Measurements from ENCODE around the gene SRSF1. TPM values are rescaled to one million over a fixed set of nuclear protein-coding genes. Genes with fewer than 3 reads are reported as not detected.
"Not testable (repeated sequence)": the region's sequence is repeated elsewhere in the genome, so short reads cannot be mapped to it uniquely, and the experiment has no call there.

The SRSF1 gene
- total RNA-seq, 2 experiments from 2014 or later = 382 to 383 TPM

DNA sequence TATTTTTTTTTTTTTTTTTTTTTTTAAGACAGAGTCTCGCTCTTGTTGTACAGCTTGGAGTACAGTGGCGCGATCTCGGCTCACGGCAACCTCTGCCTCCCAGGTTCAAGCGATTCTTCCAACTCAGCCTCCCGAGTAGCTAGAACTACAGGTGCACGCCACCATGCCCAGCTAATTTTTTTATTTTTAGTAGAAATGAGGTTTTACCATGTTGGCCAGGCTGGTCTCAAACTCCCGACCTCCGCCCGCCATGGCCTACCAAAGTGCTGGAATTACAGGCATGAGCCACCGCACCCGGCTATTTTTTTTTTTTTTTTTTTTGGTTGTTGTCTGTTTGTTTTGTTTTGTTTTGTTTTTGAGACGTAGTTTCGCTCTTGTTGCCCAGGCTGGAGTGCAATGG, 48.7 kb downstream of the SRSF1 start:
- H3K4me1 Mint-ChIP-seq (ENCODE audit: low read depth) = peaks cover 23% of the 10 kb centered on the region
- H3K4me3 Mint-ChIP-seq; DNase-seq; CTCF ChIA-PET; H3K9me3 Mint-ChIP-seq (ENCODE audit: insufficient read depth); H3K36me3 Mint-ChIP-seq (ENCODE audit: low read depth); POLR2A ChIA-PET; H3K27ac Mint-ChIP-seq; ATAC-seq: not testable (repeated sequence)
- H3K27me3 Mint-ChIP-seq (ENCODE audit: low read depth) = peaks cover 60% of the 10 kb centered on the region

GRCh38 chr17:57957886-57958285, 49.2 kb downstream of the SRSF1 start:
- H3K27me3 Mint-ChIP-seq (ENCODE audit: low read depth) = peaks cover 63% of the 10 kb centered on the region
- ChIA-PET CTCF (no interaction called here), POLR2A (no interaction called here)
- H3K4me3 Mint-ChIP-seq = no peak overlapping the region
- no peak overlapping the region for H3K27ac Mint-ChIP-seq
- no peak for DNase-seq
- peaks cover 23% of the 10 kb centered on the region for H3K4me1 Mint-ChIP-seq (ENCODE audit: low read depth)
- H3K9me3 Mint-ChIP-seq (ENCODE audit: insufficient read depth) = no peaks in the 10 kb centered on the region
- ATAC-seq = no peak
- H3K36me3 Mint-ChIP-seq (ENCODE audit: low read depth) = no peaks in the 10 kb centered on the region

GRCh38 chr17:57957120-57957850, 49.8 kb downstream of the SRSF1 start:
- CTCF ChIA-PET = interaction anchor here (2.4 kb wide), 1 partner anchor 9 kb away, joined by 7 read pairs; no protein-coding TSS in a partner anchor
- no peak for DNase-seq
- Mint-ChIP-seq H3K9me3 (ENCODE audit: insufficient read depth) (no peaks in the 10 kb centered on the region), H3K27me3 (ENCODE audit: low read depth) (peaks cover 64% of the 10 kb centered on the region), H3K27ac (no peak overlapping the region), H3K4me3 (no peak overlapping the region), H3K36me3 (ENCODE audit: low read depth) (no peaks in the 10 kb centered on the region), H3K4me1 (ENCODE audit: low read depth) (peaks cover 27% of the 10 kb centered on the region)
- ATAC-seq = no peak
- POLR2A ChIA-PET = interaction anchor here (1.5 kb wide), 1 partner anchor 26 kb away, joined by 5 read pairs; no protein-coding TSS in a partner anchor

DNA sequence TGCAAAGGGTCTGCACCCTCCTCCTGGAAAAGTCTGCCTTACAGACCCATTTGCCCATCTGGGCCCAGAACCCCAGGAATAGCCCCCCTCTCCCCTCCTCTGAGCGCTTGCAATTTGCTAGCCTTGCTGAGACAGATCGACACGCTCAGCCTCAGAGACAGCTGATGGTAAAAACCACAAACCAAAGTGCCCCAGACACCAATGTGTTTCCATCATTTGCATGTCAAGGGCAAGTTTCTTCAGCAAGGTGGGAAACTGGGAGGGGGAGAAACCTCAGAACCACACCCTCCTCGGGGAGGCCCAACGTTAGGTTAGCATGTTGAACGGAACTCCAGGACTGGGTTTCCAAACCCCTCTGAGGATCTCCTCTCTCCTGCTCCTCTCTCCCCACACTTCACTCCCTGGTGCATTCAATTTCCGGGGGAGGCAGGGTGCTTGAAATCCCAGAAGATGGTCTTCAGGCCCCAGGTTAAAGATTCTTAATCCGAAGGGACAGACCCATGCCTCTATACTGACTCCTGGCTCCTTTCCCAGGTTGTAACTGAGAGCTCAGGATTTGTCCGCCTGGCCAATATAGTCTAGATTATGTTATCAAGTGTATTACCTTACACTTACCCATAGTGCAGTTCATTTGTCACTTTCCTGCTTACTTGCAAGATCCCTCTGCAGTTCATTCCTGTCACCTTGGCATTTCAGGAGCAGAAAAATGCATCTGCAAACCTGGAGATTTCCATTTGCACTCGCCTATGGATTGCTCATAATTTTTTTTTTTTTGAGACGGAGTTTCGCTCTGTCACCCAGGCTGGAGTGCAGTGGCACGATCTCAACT, 50.5 kb downstream of the SRSF1 start:
- H3K4me3 Mint-ChIP-seq = peak overlapping the region; percentile 10
- ChIA-PET CTCF (interaction anchor here (0.6 to 4.7 kb wide), 10 partner anchors 9 to 217 kb away, joined by 3 to 20 read pairs (median 3); no protein-coding TSS in a partner anchor), POLR2A (interaction anchor here (0.9 to 1.5 kb wide), 3 partner anchors 27 to 96 kb away, joined by 3 to 5 read pairs (median 3); no protein-coding TSS in a partner anchor)
- peak; percentile 77 for DNase-seq
- ATAC-seq = peak; percentile 57
- H3K4me1 Mint-ChIP-seq (ENCODE audit: low read depth) = peaks cover 29% of the 10 kb centered on the region
- H3K9me3 Mint-ChIP-seq (ENCODE audit: insufficient read depth) = no peaks in the 10 kb centered on the region
- H3K36me3 Mint-ChIP-seq (ENCODE audit: low read depth) = no peaks in the 10 kb centered on the region
- H3K27ac Mint-ChIP-seq = peak overlapping the region; percentile 18
- H3K27me3 Mint-ChIP-seq (ENCODE audit: low read depth) = peaks cover 61% of the 10 kb centered on the region

- ATAC-seq (peak; percentile 84), DNase-seq (peak; percentile 66)
- CTCF ChIA-PET = interaction anchor here (0.6 to 4.7 kb wide), 10 partner anchors 8 to 218 kb away, joined by 3 to 20 read pairs (median 4); no protein-coding TSS in a partner anchor
- Mint-ChIP-seq H3K27me3 (ENCODE audit: low read depth) (peaks cover 64% of the 10 kb centered on the region), H3K4me1 (ENCODE audit: low read depth) (peaks cover 36% of the 10 kb centered on the region), H3K36me3 (ENCODE audit: low read depth) (no peaks in the 10 kb centered on the region), H3K27ac (no peak within 1 kb of the TSS), H3K4me3 (peak within 1 kb of the TSS; percentile 40), H3K9me3 (ENCODE audit: insufficient read depth) (no peaks in the 10 kb centered on the region)
- POLR2A ChIA-PET = interaction anchor here (0.9 to 1.5 kb wide), 3 partner anchors 28 to 95 kb away, joined by 3 to 5 read pairs (median 3); no protein-coding TSS in a partner anchor
Observed at GRCh38 chr17:57955183-57955931, 51.7 kb downstream of the SRSF1 start, which contains the start of gene CUEDC1. Gene CUEDC1 (minus strand): TSS chr17:57955412. CDS start chr17:57885564, 69,848 bp downstream.

- POLR2A ChIA-PET = no interaction called here
- no peaks in the 10 kb centered on the region for H3K9me3 Mint-ChIP-seq (ENCODE audit: insufficient read depth)
- peak overlapping the region; percentile 40 for H3K4me3 Mint-ChIP-seq
- CTCF ChIA-PET = interaction anchor here (1.1 to 4.7 kb wide), 6 partner anchors 15 to 94 kb away, joined by 3 to 20 read pairs (median 4); no protein-coding TSS in a partner anchor
- DNase-seq = no peak
- H3K27ac Mint-ChIP-seq = no peak overlapping the region
- peaks cover 61% of the 10 kb centered on the region for H3K27me3 Mint-ChIP-seq (ENCODE audit: low read depth)
- ATAC-seq = no peak
- peaks cover 41% of the 10 kb centered on the region for H3K4me1 Mint-ChIP-seq (ENCODE audit: low read depth)
- no peaks in the 10 kb centered on the region for H3K36me3 Mint-ChIP-seq (ENCODE audit: low read depth)
Observed at GRCh38 chr17:57954397-57955182, 52.5 kb downstream of the SRSF1 start.

DNA sequence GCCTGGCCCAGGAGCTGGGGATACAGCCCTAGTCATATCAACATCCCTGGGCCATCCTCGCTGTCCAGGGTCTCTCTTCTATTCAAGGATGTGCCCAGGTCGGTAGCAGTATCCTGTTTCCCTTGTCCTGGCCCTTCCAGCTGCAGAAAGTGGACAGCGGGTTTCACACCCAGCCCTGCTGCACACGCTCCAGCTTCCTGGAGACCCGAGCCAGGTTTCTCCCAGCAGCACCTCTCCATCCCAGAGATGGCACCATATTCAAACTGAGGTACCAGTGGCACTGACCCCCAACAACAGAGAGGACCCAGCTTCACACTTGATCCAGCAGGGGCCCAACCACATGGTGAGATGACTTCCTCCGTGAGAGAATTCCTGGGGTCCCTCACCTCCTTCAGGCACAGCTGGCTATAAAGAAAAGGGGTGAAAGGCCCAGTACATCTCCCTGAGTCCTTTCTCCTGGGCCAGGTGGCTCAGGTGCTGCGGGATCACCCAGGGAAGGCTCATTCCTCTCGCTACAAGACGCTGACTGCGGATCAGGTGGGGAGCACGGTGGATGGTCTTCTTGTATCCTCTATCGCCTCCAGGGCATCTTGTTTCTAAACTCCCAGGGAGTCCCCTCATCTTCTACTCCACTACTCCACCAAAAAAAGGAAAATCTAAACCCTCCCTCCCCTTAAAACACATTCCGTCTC, 53.2 kb downstream of the SRSF1 start:
- Mint-ChIP-seq H3K4me3 (peak overlapping the region; percentile 40), H3K36me3 (ENCODE audit: low read depth) (no peaks in the 10 kb centered on the region), H3K9me3 (ENCODE audit: insufficient read depth) (no peaks in the 10 kb centered on the region), H3K4me1 (ENCODE audit: low read depth) (peaks cover 46% of the 10 kb centered on the region), H3K27me3 (ENCODE audit: low read depth) (peaks cover 59% of the 10 kb centered on the region), H3K27ac (no peak overlapping the region)
- DNase-seq = no peak
- ATAC-seq = no peak
- ChIA-PET POLR2A (no interaction called here), CTCF (interaction anchor here (1.2 to 4.7 kb wide), 6 partner anchors 14 to 170 kb away, joined by 3 to 20 read pairs (median 4); no protein-coding TSS in a partner anchor)

Other genes starting within 250 kb of the SRSF1 start
- gene MRPS23, start 157.2 kb downstream of the SRSF1 start, total RNA-seq = 10 to 100 TPM; 46.3 to 48.7 TPM
- gene CUEDC1, start 51.8 kb downstream of the SRSF1 start, total RNA-seq = under 1 TPM in 1 of 2 experiments, not detected in 1; 0.18 TPM
- gene VEZF1, start 19.0 kb downstream of the SRSF1 start, total RNA-seq = 10 to 100 TPM; 37.5 to 37.6 TPM
- 10 to 100 TPM; 30.9 to 31.7 TPM for gene DYNLL2, start 76.2 kb upstream of the SRSF1 start, total RNA-seq
- under 1 TPM; 0.50 TPM for gene OR4D1, start 141.1 kb upstream of the SRSF1 start, total RNA-seq
- gene OR4D2, start 159.7 kb upstream of the SRSF1 start, total RNA-seq = not detected
- gene EPX, start 185.5 kb upstream of the SRSF1 start, total RNA-seq = not detected
- gene MKS1, start 212.0 kb upstream of the SRSF1 start, total RNA-seq = 10 to 100 TPM; 16.1 to 17.6 TPM
- gene LPO, start 231.3 kb upstream of the SRSF1 start, total RNA-seq = not detected